HCT116 (cell line): Measurements from ENCODE around the gene TNC. TPM values are rescaled to one million over a fixed set of nuclear protein-coding genes. Genes with fewer than 3 reads are reported as not detected.

Experiments used
- ATAC-seq: fragments of 200-7000 bp; cut with Tn5 transposase; 2 replicates; pipeline ENCODE4 v1.9.1; 2020; ENCODE audit warnings: mild to moderate bottlenecking, moderate library complexity
- BruUV-seq: library from RNA; stranded (reverse); fragments of 400-500 nt; replicated peaks from 2 replicates; lab custom pipeline; 2021; lab: Mats Ljungman, UMichigan
- CTCF ChIA-PET: fragments of 300-600 bp; sonication (Branson Sonifier 250); formaldehyde crosslinking; loops from one replicate; lab custom pipeline; 2021; ENCODE audit warnings: antibody characterized with exemption; lab: Charles Lee
- POLR2A ChIA-PET: fragments of 300-600, 350-600 bp; sonication (Branson Sonifier 250); formaldehyde crosslinking; loops from one replicate; lab custom pipeline; 2021; ENCODE audit warnings: antibody characterized with exemption; lab: Charles Lee
- RAD21 ChIA-PET, 2 experiments: fragments of 300-600 bp; sonication (Branson Sonifier 250); formaldehyde crosslinking; loops; one replicate each; lab custom pipeline; 2023; ENCODE audit warnings: low total read pairs in 2 of 2; ENCODE audit not compliant: uncharacterized antibody in 2 of 2, unreplicated experiment in 2 of 2, low non-redundant PET in 1 of 2; lab: Charles Lee
- DNase-seq: peaks from one replicate; pipeline ENCODE4 v3.0.0-alpha.2; 2010; ENCODE audit warnings: low read depth, low spot score
- H2AFZ ChIP-seq: fragments of 200-600 bp; shearing (Covaris generic), sonication (generic); 2 replicates; pipeline ENCODE4 v1.6.1; 2017; ENCODE audit warnings: low read depth, mixed run types, mixed read lengths, antibody characterized with exemption, low read length; ENCODE audit not compliant: poor library complexity, severe bottlenecking
- H3K27ac ChIP-seq: 2 replicates; pipeline ENCODE4 v1.5.1; 2012; ENCODE audit warnings: low read depth, low read length
- H3K27me3 ChIP-seq: fragments of 200-600 bp; sonication (generic); 2 replicates; pipeline ENCODE4 v1.6.1; 2016; ENCODE audit warnings: mixed run types, low read length, mixed read lengths; ENCODE audit not compliant: insufficient read depth
- H3K36me3 ChIP-seq, 2 experiments: fragments of 200-500 bp in 1 of 2; fragments of 200-600 bp in 1 of 2; sonication (Bioruptor generic) in 1 of 2; sonication (generic) in 1 of 2; 2 replicates each; pipeline versions ENCODE4 v1.5.1 to v1.6.1; 2014 to 2016; ENCODE audit warnings: low read length in 2 of 2, inconsistent platforms in 1 of 2, mixed read lengths in 1 of 2, mixed run types in 1 of 2; ENCODE audit not compliant: insufficient read depth in 2 of 2, control insufficient read depth in 1 of 2
- H3K4me1 ChIP-seq, 2 experiments: fragments of 200-600 bp in 1 of 2; sonication (generic) in 1 of 2; 2 replicates each; pipeline versions ENCODE4 v1.5.1 to v1.6.1; 2012 to 2017; ENCODE audit warnings: low read length in 2 of 2, inconsistent platforms in 1 of 2, mild to moderate bottlenecking in 1 of 2, mixed read lengths in 1 of 2, mixed run types in 1 of 2, moderate library complexity in 1 of 2; ENCODE audit not compliant: insufficient read depth in 2 of 2, control insufficient read depth in 1 of 2
- H3K4me2 ChIP-seq: fragments of 200-600 bp; sonication (generic); 2 replicates; pipeline ENCODE4 v1.6.1; 2017; ENCODE audit warnings: mixed run types, low read length, mixed read lengths
- H3K4me3 ChIP-seq, 2 experiments: fragments of 200-600 bp in 1 of 2; sonication (generic) in 1 of 2; replicated peaks in 1 of 2; 2 replicates each; pipeline ENCODE4 v1.5.1; 2011 to 2016; ENCODE audit warnings: low read length in 2 of 2, control low read depth in 1 of 2, low read depth in 1 of 2, mild to moderate bottlenecking in 1 of 2, mixed read lengths in 1 of 2, mixed run types in 1 of 2
- H3K79me2 ChIP-seq: fragments of 200-600 bp; sonication (generic); 2 replicates; pipeline ENCODE4 v1.6.1; 2017; ENCODE audit warnings: mild to moderate bottlenecking, mixed run types, low read length, moderate library complexity, mixed read lengths; ENCODE audit not compliant: insufficient read depth
- H3K9ac ChIP-seq: fragments of 200-600 bp; sonication (generic); 2 replicates; pipeline ENCODE4 v1.6.1; 2016; ENCODE audit warnings: low read length, mixed read lengths
- H3K9me2 ChIP-seq: fragments of 200-600 bp; sonication (generic), shearing (Covaris generic); 2 replicates; pipeline ENCODE4 v1.6.1; 2017; ENCODE audit warnings: mixed run types, mild to moderate bottlenecking, moderate library complexity; ENCODE audit not compliant: insufficient read depth
- H3K9me3 ChIP-seq, 2 experiments: fragments of 200-500 bp in 1 of 2; fragments of 200-600 bp in 1 of 2; sonication (Bioruptor generic) in 1 of 2; sonication (generic) in 1 of 2; 2 replicates each; pipeline ENCODE4 v1.6.1; 2014 to 2017; ENCODE audit warnings: low read length in 2 of 2, mixed read lengths in 2 of 2, inconsistent platforms in 1 of 2, low read depth in 1 of 2, mild to moderate bottlenecking in 1 of 2, mixed run types in 1 of 2, moderate library complexity in 1 of 2; ENCODE audit not compliant: control insufficient read depth in 1 of 2, insufficient read depth in 1 of 2
- H4K20me1 ChIP-seq: fragments of 200-600 bp; sonication (generic), shearing (Covaris generic); 2 replicates; pipeline ENCODE4 v1.6.1; 2017; ENCODE audit warnings: mixed run types, mild to moderate bottlenecking, moderate library complexity; ENCODE audit not compliant: insufficient read depth
- CBX3 ChIP-seq: IDR thresholded peaks from 2 replicates; pipeline ENCODE4 v1.6.1; 2012; ENCODE audit warnings: low read depth
- CEBPB ChIP-seq: IDR thresholded peaks from 2 replicates; pipeline ENCODE4 v1.6.1; 2012; ENCODE audit warnings: low read depth
- EGR1 ChIP-seq: IDR thresholded peaks from 2 replicates; pipeline ENCODE4 v1.6.1; 2012; ENCODE audit warnings: low read depth
- ELF1 ChIP-seq: IDR thresholded peaks from 2 replicates; pipeline ENCODE4 v1.6.1; 2012; ENCODE audit warnings: low read depth, borderline replicate concordance
- FOSL1 ChIP-seq: IDR thresholded peaks from 2 replicates; pipeline ENCODE4 v1.6.1; 2012; ENCODE audit warnings: low read depth
- JUND ChIP-seq: IDR thresholded peaks from 2 replicates; pipeline ENCODE4 v1.6.1; 2012
- POLR2A ChIP-seq: IDR thresholded peaks from 2 replicates; pipeline ENCODE4 v1.7.0; 2011; ENCODE audit warnings: borderline replicate concordance; ENCODE audit not compliant: insufficient read depth, insufficient read length; ENCODE audit errors: extremely low read depth
- SIN3A ChIP-seq: IDR thresholded peaks from 2 replicates; pipeline ENCODE4 v1.6.1; 2012; ENCODE audit warnings: low read depth
- SP1 ChIP-seq: IDR thresholded peaks from 2 replicates; pipeline ENCODE4 v1.6.1; 2012; ENCODE audit warnings: low read depth
- TCF7L2 ChIP-seq: IDR thresholded peaks from 2 replicates; pipeline ENCODE4 v1.7.0; 2011; ENCODE audit warnings: borderline replicate concordance, inconsistent platforms; ENCODE audit not compliant: insufficient read depth, insufficient read length; ENCODE audit errors: extremely low read depth
- ZFX ChIP-seq: fragments of 450-650 bp; IDR thresholded peaks from 2 replicates; pipeline ENCODE4 v1.6.1; 2017
- ZNF274 ChIP-seq: fragments of 200-500 bp; sonication (Bioruptor generic); IDR thresholded peaks from 2 replicates; pipeline ENCODE4 v1.6.1; 2014; ENCODE audit warnings: mild to moderate bottlenecking, low read depth, low read length, inconsistent platforms
- intact Hi-C: fragments of 100-400 bp; cut with micrococcal nuclease; formaldehyde crosslinking; loops from 2 replicates; pipeline ENCODE4 v1.10.0; 2022
- total RNA-seq: library from RNA; stranded (reverse); gene quantifications from one replicate; pipeline ENCODE4 v1.2.1, GENCODE V29; 2021; ENCODE audit not compliant: unreplicated experiment
- TF ChIP-seq, protein P1 (sequence below): IDR thresholded peaks from 2 replicates; pipeline ENCODE4 v1.6.1; 2012
- TF ChIP-seq, protein P2 (sequence below): IDR thresholded peaks from 2 replicates; pipeline ENCODE4 v1.6.1; 2011; ENCODE audit warnings: mild to moderate bottlenecking, low read length, moderate library complexity; ENCODE audit not compliant: insufficient replicate concordance; ENCODE audit errors: extremely low read depth
- TF ChIP-seq, protein P3 (sequence below): IDR thresholded peaks from 2 replicates; pipeline ENCODE4 v1.6.1; 2012
- TF ChIP-seq, protein P4 (sequence below), 3 experiments: fragments of 200-600 bp in 1 of 3; sonication (generic) in 1 of 3; IDR thresholded peaks in 2 of 3; conservative IDR thresholded peaks in 1 of 3; 2 replicates each; pipeline ENCODE4 v1.5.1; 2012 to 2017; ENCODE audit warnings: low read depth in 2 of 3, low read length in 2 of 3, antibody characterized with exemption in 1 of 3, borderline replicate concordance in 1 of 3, control low read depth in 1 of 3, mild to moderate bottlenecking in 1 of 3, mixed read lengths in 1 of 3, mixed run types in 1 of 3, moderate library complexity in 1 of 3; ENCODE audit not compliant: insufficient read depth in 1 of 3

TNC gene
- total RNA-seq, 1 experiment from 2014 or later, result 0.49 TPM

DNA sequence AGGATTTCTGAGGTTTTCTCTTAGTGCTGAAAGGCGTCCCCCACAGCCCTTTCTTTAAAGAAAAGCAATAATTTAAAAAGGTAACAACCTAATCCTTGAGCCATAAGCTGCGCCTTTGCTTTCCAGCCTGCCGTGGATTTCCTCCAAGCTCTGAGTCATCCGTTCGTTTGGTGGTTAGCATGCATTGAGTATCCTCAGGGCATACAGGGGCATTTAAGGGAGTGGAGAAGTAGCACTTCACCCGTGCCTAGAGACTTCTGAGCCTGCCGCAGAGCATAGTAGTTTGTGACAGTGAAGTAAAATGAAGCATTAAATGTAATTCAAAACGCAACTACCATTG is 892 bp upstream of the TNC start:
- Histone ChIP-seq H3K9me3 (no peaks in the 10 kb centered on the region), H3K27me3 (peaks cover 82% of the 10 kb centered on the region), H4K20me1 (no peaks in the 10 kb centered on the region), H3K9me2 (no peaks in the 10 kb centered on the region), H3K79me2 (no peaks in the 10 kb centered on the region), H3K4me2 (peak overlapping the region; percentile 68), H3K9ac (no peak overlapping the region), H2AFZ (peak overlapping the region; percentile 75), H3K36me3 (no peaks in the 10 kb centered on the region), H3K27ac (no peak overlapping the region), H3K4me1 (peaks cover 8 to 18% of the 10 kb centered on the region in 2 experiments; a peak in 3 of 4 replicates), H3K4me3 (peak overlapping the region; percentile 23 to 46)
- ChIA-PET RAD21 (interaction anchor here in 1 of 2 experiments (0.5 kb wide), 1 partner anchor 367 kb away, joined by 3 read pairs; no protein-coding TSS in a partner anchor), CTCF (no interaction called here), POLR2A (interaction anchor here (0.6 kb wide), 1 partner anchor 889 kb away, joined by 4 read pairs; no protein-coding TSS in a partner anchor)
- peak; percentile 85 for ATAC-seq
- DNase-seq, result peak; percentile 50
- intact Hi-C loops, result no loop called here
- BruUV-seq, result no TSS peak
- peak; percentile 64 for TF ChIP-seq FOSL1
- peak; percentile 72 for TF ChIP-seq JUND
- TF ChIP-seq ELF1, result no peak
- peak; percentile 72 for TF ChIP-seq TCF7L2
- TF ChIP-seq SP1, result 0 out of 2 replicates have a peak, but pooled peaks have one; percentile 30
- TF ChIP-seq CBX3, result peak; percentile 45; the same call in 1 of the 2 replicates

DNA sequence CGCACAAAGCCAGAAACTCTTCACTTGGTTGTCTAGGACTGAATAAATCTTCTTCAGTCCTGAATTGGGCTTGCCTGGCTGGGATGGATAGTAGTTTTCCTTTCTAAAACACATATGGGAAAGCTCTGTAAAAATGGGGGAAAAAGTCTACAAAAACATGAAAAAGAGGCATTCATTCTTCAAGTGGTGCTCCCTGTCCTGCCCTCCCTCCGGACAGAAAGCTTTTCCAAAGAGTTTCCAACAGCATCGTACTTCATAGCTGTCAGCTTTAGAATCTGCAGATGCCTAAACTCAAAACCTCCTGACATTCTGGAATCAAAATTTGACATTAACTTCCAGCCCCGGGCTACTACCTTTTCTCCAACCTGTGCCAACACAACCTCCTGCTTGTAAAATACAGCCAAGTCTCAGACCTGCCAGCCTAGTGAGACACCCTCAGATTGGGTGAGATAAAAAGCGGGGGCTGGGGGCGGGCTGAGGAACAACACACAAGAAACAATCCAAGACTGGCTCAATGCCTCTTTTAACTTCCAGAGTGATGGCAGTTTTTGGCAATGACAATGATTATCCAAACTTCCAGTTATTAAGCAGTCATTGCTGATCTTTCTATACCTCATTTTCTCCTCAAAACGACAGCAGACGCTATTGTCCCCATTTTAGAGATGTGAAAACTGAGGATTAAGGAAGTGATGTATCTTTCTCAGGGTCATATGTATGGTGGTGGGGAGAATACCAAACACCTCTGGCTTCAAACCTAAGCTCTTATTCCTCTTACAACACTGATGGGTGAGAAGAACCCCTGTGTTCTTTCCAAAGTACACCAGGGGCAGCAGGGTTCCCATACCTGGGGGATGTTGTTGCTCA is 1.3 kb downstream of the TNC start:
- Histone ChIP-seq H3K4me3 (no peak overlapping the region), H4K20me1 (no peaks in the 10 kb centered on the region), H3K9me2 (no peaks in the 10 kb centered on the region), H3K9me3 (no peaks in the 10 kb centered on the region), H3K4me2 (no peak overlapping the region), H3K36me3 (no peaks in the 10 kb centered on the region), H3K4me1 (peaks cover 8 to 18% of the 10 kb centered on the region in 2 experiments; a peak in 3 of 4 replicates), H3K9ac (no peak overlapping the region), H2AFZ (no peak overlapping the region), H3K27me3 (peaks cover 83% of the 10 kb centered on the region), H3K27ac (no peak overlapping the region), H3K79me2 (no peaks in the 10 kb centered on the region)
- ATAC-seq, result no peak
- intact Hi-C loops, result no loop called here
- no TSS peak for BruUV-seq
- DNase-seq, result no peak
- POLR2A ChIA-PET, result no interaction called here
- RAD21 ChIA-PET, result no interaction called here
- CTCF ChIA-PET, result no interaction called here
- TF ChIP-seq ZNF274 (no peak), CEBPB (no peak), JUND (no peak), POLR2A (no peak), SIN3A (no peak), FOSL1 (no peak), EGR1 (no peak), ZFX (no peak)
- TF ChIP-seq, protein P1, sequence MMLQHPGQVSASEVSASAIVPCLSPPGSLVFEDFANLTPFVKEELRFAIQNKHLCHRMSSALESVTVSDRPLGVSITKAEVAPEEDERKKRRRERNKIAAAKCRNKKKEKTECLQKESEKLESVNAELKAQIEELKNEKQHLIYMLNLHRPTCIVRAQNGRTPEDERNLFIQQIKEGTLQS, result no peak
- TF ChIP-seq, protein P2, sequence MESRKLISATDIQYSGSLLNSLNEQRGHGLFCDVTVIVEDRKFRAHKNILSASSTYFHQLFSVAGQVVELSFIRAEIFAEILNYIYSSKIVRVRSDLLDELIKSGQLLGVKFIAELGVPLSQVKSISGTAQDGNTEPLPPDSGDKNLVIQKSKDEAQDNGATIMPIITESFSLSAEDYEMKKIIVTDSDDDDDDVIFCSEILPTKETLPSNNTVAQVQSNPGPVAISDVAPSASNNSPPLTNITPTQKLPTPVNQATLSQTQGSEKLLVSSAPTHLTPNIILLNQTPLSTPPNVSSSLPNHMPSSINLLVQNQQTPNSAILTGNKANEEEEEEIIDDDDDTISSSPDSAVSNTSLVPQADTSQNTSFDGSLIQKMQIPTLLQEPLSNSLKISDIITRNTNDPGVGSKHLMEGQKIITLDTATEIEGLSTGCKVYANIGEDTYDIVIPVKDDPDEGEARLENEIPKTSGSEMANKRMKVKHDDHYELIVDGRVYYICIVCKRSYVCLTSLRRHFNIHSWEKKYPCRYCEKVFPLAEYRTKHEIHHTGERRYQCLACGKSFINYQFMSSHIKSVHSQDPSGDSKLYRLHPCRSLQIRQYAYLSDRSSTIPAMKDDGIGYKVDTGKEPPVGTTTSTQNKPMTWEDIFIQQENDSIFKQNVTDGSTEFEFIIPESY, result no peak
- TF ChIP-seq, protein P3, sequence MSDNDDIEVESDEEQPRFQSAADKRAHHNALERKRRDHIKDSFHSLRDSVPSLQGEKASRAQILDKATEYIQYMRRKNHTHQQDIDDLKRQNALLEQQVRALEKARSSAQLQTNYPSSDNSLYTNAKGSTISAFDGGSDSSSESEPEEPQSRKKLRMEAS, result no peak
- TF ChIP-seq, protein P4, sequence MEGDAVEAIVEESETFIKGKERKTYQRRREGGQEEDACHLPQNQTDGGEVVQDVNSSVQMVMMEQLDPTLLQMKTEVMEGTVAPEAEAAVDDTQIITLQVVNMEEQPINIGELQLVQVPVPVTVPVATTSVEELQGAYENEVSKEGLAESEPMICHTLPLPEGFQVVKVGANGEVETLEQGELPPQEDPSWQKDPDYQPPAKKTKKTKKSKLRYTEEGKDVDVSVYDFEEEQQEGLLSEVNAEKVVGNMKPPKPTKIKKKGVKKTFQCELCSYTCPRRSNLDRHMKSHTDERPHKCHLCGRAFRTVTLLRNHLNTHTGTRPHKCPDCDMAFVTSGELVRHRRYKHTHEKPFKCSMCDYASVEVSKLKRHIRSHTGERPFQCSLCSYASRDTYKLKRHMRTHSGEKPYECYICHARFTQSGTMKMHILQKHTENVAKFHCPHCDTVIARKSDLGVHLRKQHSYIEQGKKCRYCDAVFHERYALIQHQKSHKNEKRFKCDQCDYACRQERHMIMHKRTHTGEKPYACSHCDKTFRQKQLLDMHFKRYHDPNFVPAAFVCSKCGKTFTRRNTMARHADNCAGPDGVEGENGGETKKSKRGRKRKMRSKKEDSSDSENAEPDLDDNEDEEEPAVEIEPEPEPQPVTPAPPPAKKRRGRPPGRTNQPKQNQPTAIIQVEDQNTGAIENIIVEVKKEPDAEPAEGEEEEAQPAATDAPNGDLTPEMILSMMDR (IDR thresholded peaks at IDR 0.05 in 2 of 3, conservative IDR thresholded peaks at IDR 0.05 in 1 of 3; ENCODE audit: borderline replicate concordance in 1 of 3, insufficient read depth in 1 of 3, low read depth in 2 of 3, low read length in 2 of 3), result no peak
